ENCODE data around the gene NCOA7.
"Not testable (repeated sequence)": the region's sequence is repeated elsewhere in the genome, so short reads cannot be mapped to it uniquely, and the experiment has no call there.

The NCOA7 gene

GRCh38 chr6:125904871-125905270 lies 114.1 kb downstream of the NCOA7 start:
- Histone ChIP-seq H3K27ac (ENCODE audit: low read length) (no peak overlapping the region), H3K4me3 (ENCODE audit: low read length in 2 of 2) (no peak overlapping the region), H3K36me3 (ENCODE audit: control insufficient read depth in 2 of 2, insufficient read depth in 2 of 2, low read length in 2 of 2) (peaks cover 7 to 13% of the 10 kb centered on the region in 2 donors)

GRCh38 chr6:125906158-125906998 lies 115.6 kb downstream of the NCOA7 start:
- Histone ChIP-seq H3K27me3 (ENCODE audit: control insufficient read depth in 1 of 2, insufficient read depth in 2 of 2, low read length in 2 of 2) (no peaks in the 10 kb centered on the region), H3K36me3 (ENCODE audit: control insufficient read depth in 2 of 2, insufficient read depth in 2 of 2, low read length in 2 of 2) (peaks cover 7 to 12% of the 10 kb centered on the region in 2 donors), H3K4me1 (ENCODE audit: control insufficient read depth, insufficient read depth, low read length) (no peaks in the 10 kb centered on the region), H3K9ac (ENCODE audit: low read length in 2 of 2) (no peak overlapping the region), H3K27ac (ENCODE audit: low read length) (no peak overlapping the region), H3K9me3 (ENCODE audit: control insufficient read depth in 2 of 2, low read length in 2 of 2) (peaks cover 0 to 4% of the 10 kb centered on the region in 2 donors), H3K4me3 (ENCODE audit: low read length in 2 of 2) (no peak overlapping the region)

More at GRCh38 chr6:125904871-125905270, 114.1 kb downstream of the NCOA7 start:
- H3K27me3 ChIP-seq (ENCODE audit: control insufficient read depth in 1 of 2, insufficient read depth in 2 of 2, low read length in 2 of 2), result no peaks in the 10 kb centered on the region
- no peak overlapping the region for H3K9ac ChIP-seq (ENCODE audit: low read length in 2 of 2)
- H3K4me1 ChIP-seq (ENCODE audit: control insufficient read depth, insufficient read depth, low read length), result no peaks in the 10 kb centered on the region
- H3K9me3 ChIP-seq (ENCODE audit: control insufficient read depth in 2 of 2, low read length in 2 of 2), result peaks cover 0 to 4% of the 10 kb centered on the region in 2 donors

GRCh38 chr6:125910527-125910926 lies 119.8 kb downstream of the NCOA7 start:
- no peaks in the 10 kb centered on the region for H3K4me1 ChIP-seq (ENCODE audit: control insufficient read depth, insufficient read depth, low read length)
- H3K27me3 ChIP-seq (ENCODE audit: control insufficient read depth in 1 of 2, insufficient read depth in 2 of 2, low read length in 2 of 2), result no peaks in the 10 kb centered on the region
- H3K27ac ChIP-seq (ENCODE audit: low read length), result no peak overlapping the region
- H3K9me3 ChIP-seq (ENCODE audit: control insufficient read depth in 2 of 2, low read length in 2 of 2), result no peaks in the 10 kb centered on the region
- H3K4me3 ChIP-seq (ENCODE audit: low read length in 2 of 2), result no peak overlapping the region
- H3K9ac ChIP-seq (ENCODE audit: low read length in 2 of 2), result no peak overlapping the region
- H3K36me3 ChIP-seq (ENCODE audit: control insufficient read depth in 2 of 2, insufficient read depth in 2 of 2, low read length in 2 of 2), result peaks cover 4 to 7% of the 10 kb centered on the region in 2 donors

- not testable (repeated sequence) for H3K27ac ChIP-seq (ENCODE audit: low read length); H3K4me3 ChIP-seq (ENCODE audit: low read length in 2 of 2); H3K27me3 ChIP-seq (ENCODE audit: control insufficient read depth in 1 of 2, insufficient read depth in 2 of 2, low read length in 2 of 2); H3K9ac ChIP-seq (ENCODE audit: low read length in 2 of 2); H3K9me3 ChIP-seq (ENCODE audit: control insufficient read depth in 2 of 2, low read length in 2 of 2); H3K4me1 ChIP-seq (ENCODE audit: control insufficient read depth, insufficient read depth, low read length); H3K36me3 ChIP-seq (ENCODE audit: control insufficient read depth in 2 of 2, insufficient read depth in 2 of 2, low read length in 2 of 2)
These were observed 120.3 kb downstream of the NCOA7 start for GRCh38 chr6:125911051-125911451.

- H3K4me1 ChIP-seq (ENCODE audit: control insufficient read depth, insufficient read depth, low read length); H3K9me3 ChIP-seq (ENCODE audit: control insufficient read depth in 2 of 2, low read length in 2 of 2); H3K27me3 ChIP-seq (ENCODE audit: control insufficient read depth in 1 of 2, insufficient read depth in 2 of 2, low read length in 2 of 2); H3K27ac ChIP-seq (ENCODE audit: low read length); H3K4me3 ChIP-seq (ENCODE audit: low read length in 2 of 2); H3K9ac ChIP-seq (ENCODE audit: low read length in 2 of 2): not testable (repeated sequence)
- peaks cover 9 to 15% of the 10 kb centered on the region in 2 donors for H3K36me3 ChIP-seq (ENCODE audit: control insufficient read depth in 2 of 2, insufficient read depth in 2 of 2, low read length in 2 of 2)
These were observed 121.7 kb downstream of the NCOA7 start for GRCh38 chr6:125912430-125912829.

GRCh38 chr6:125913145-125913544 lies 122.4 kb downstream of the NCOA7 start:
- Histone ChIP-seq H3K9ac (ENCODE audit: low read length in 2 of 2) (no peak overlapping the region), H3K9me3 (ENCODE audit: control insufficient read depth in 2 of 2, low read length in 2 of 2) (no peaks in the 10 kb centered on the region), H3K27ac (ENCODE audit: low read length) (no peak overlapping the region), H3K4me1 (ENCODE audit: control insufficient read depth, insufficient read depth, low read length) (no peaks in the 10 kb centered on the region), H3K27me3 (ENCODE audit: control insufficient read depth in 1 of 2, insufficient read depth in 2 of 2, low read length in 2 of 2) (no peaks in the 10 kb centered on the region), H3K4me3 (ENCODE audit: low read length in 2 of 2) (no peak overlapping the region), H3K36me3 (ENCODE audit: control insufficient read depth in 2 of 2, insufficient read depth in 2 of 2, low read length in 2 of 2) (peaks cover 9 to 12% of the 10 kb centered on the region in 2 donors)

GRCh38 chr6:125913864-125914351 lies 123.1 kb downstream of the NCOA7 start:
- H3K27ac ChIP-seq (ENCODE audit: low read length), result no peak overlapping the region
- H3K9me3 ChIP-seq (ENCODE audit: control insufficient read depth in 2 of 2, low read length in 2 of 2), result no peaks in the 10 kb centered on the region
- no peak overlapping the region for H3K9ac ChIP-seq (ENCODE audit: low read length in 2 of 2)
- peaks cover 7 to 12% of the 10 kb centered on the region in 2 donors for H3K36me3 ChIP-seq (ENCODE audit: control insufficient read depth in 2 of 2, insufficient read depth in 2 of 2, low read length in 2 of 2)
- H3K4me1 ChIP-seq (ENCODE audit: control insufficient read depth, insufficient read depth, low read length), result no peaks in the 10 kb centered on the region
- no peak overlapping the region for H3K4me3 ChIP-seq (ENCODE audit: low read length in 2 of 2)
- no peaks in the 10 kb centered on the region for H3K27me3 ChIP-seq (ENCODE audit: control insufficient read depth in 1 of 2, insufficient read depth in 2 of 2, low read length in 2 of 2)

GRCh38 chr6:125918230-125918629 lies 127.5 kb downstream of the NCOA7 start:
- no peak overlapping the region for H3K9ac ChIP-seq (ENCODE audit: low read length in 2 of 2)
- no peak overlapping the region for H3K4me3 ChIP-seq (ENCODE audit: low read length in 2 of 2)
- H3K27ac ChIP-seq (ENCODE audit: low read length), result peak overlapping the region; percentile 50
- no peaks in the 10 kb centered on the region for H3K27me3 ChIP-seq (ENCODE audit: control insufficient read depth in 1 of 2, insufficient read depth in 2 of 2, low read length in 2 of 2)
- no peaks in the 10 kb centered on the region for H3K4me1 ChIP-seq (ENCODE audit: control insufficient read depth, insufficient read depth, low read length)
- peaks cover 16 to 28% of the 10 kb centered on the region in 2 donors for H3K36me3 ChIP-seq (ENCODE audit: control insufficient read depth in 2 of 2, insufficient read depth in 2 of 2, low read length in 2 of 2)
- no peaks in the 10 kb centered on the region for H3K9me3 ChIP-seq (ENCODE audit: control insufficient read depth in 2 of 2, low read length in 2 of 2)

- peak overlapping the region; percentile 7 to 46 for H3K9ac ChIP-seq (ENCODE audit: low read length in 2 of 2)
- H3K4me1 ChIP-seq (ENCODE audit: control insufficient read depth, insufficient read depth, low read length), result no peaks in the 10 kb centered on the region
- H3K4me3 ChIP-seq (ENCODE audit: low read length in 2 of 2), result peak overlapping the region in 1 of 2 donors; percentile 10
- H3K27me3 ChIP-seq (ENCODE audit: control insufficient read depth in 1 of 2, insufficient read depth in 2 of 2, low read length in 2 of 2), result no peaks in the 10 kb centered on the region
- H3K9me3 ChIP-seq (ENCODE audit: control insufficient read depth in 2 of 2, low read length in 2 of 2), result no peaks in the 10 kb centered on the region
- H3K36me3 ChIP-seq (ENCODE audit: control insufficient read depth in 2 of 2, insufficient read depth in 2 of 2, low read length in 2 of 2), result peaks cover 19 to 31% of the 10 kb centered on the region in 2 donors
- peak overlapping the region; percentile 50 for H3K27ac ChIP-seq (ENCODE audit: low read length)
These were observed 128.2 kb downstream of the NCOA7 start for GRCh38 chr6:125918681-125919566.

- H3K4me1 ChIP-seq (ENCODE audit: control insufficient read depth, insufficient read depth, low read length), result no peaks in the 10 kb centered on the region
- no peaks in the 10 kb centered on the region for H3K9me3 ChIP-seq (ENCODE audit: control insufficient read depth in 2 of 2, low read length in 2 of 2)
- peaks cover 21 to 35% of the 10 kb centered on the region in 2 donors for H3K36me3 ChIP-seq (ENCODE audit: control insufficient read depth in 2 of 2, insufficient read depth in 2 of 2, low read length in 2 of 2)
- peak overlapping the region in 1 of 2 donors; percentile 46 for H3K9ac ChIP-seq (ENCODE audit: low read length in 2 of 2)
- no peak overlapping the region for H3K4me3 ChIP-seq (ENCODE audit: low read length in 2 of 2)
- no peaks in the 10 kb centered on the region for H3K27me3 ChIP-seq (ENCODE audit: control insufficient read depth in 1 of 2, insufficient read depth in 2 of 2, low read length in 2 of 2)
- no peak overlapping the region for H3K27ac ChIP-seq (ENCODE audit: low read length)
These were observed 128.9 kb downstream of the NCOA7 start for GRCh38 chr6:125919618-125920017.

Measured in stomach smooth muscle (tissue), 2 donors.